H9 (cell line): ENCODE results near the gene KRTAP10-10. TPM values are rescaled to one million over a fixed set of nuclear protein-coding genes. Genes with fewer than 3 reads are reported as not detected.
A peak's percentile ranks its signal among the peaks of the same experiment; 100 is the strongest.

Source experiments
- DNase-seq: peaks from one replicate; pipeline ENCODE4 v3.0.0-alpha.2; 2017
- H2AFZ ChIP-seq: one replicate; pipeline ENCODE4 v1.6.1; 2013; ENCODE audit warnings: mild to moderate bottlenecking, low read length, control low read depth, moderate library complexity
- H2AK5ac ChIP-seq: 2 replicates; pipeline ENCODE4 v1.6.1; 2013; ENCODE audit warnings: low read length, control low read depth, mixed read lengths; ENCODE audit not compliant: insufficient read length
- H2BK120ac ChIP-seq: one replicate; pipeline ENCODE4 v1.6.1; 2013; ENCODE audit warnings: low read depth, mild to moderate bottlenecking, low read length, control low read depth, inconsistent platforms; ENCODE audit not compliant: poor library complexity, severe bottlenecking
- H2BK12ac ChIP-seq: 2 replicates; pipeline ENCODE4 v1.6.1; 2013; ENCODE audit warnings: low read length, control low read depth, mixed read lengths, low read depth; ENCODE audit not compliant: insufficient read length
- H2BK15ac ChIP-seq: 2 replicates; pipeline ENCODE4 v1.6.1; 2013; ENCODE audit warnings: low read depth, low read length, control low read depth
- H2BK20ac ChIP-seq: one replicate; pipeline ENCODE4 v1.6.1; 2013; ENCODE audit warnings: low read depth, mild to moderate bottlenecking, low read length, control low read depth, inconsistent platforms; ENCODE audit not compliant: poor library complexity, severe bottlenecking
- H2BK5ac ChIP-seq: 2 replicates; pipeline ENCODE4 v1.6.1; 2013; ENCODE audit warnings: low read length, control low read depth, mixed read lengths; ENCODE audit not compliant: insufficient read length
- H3K14ac ChIP-seq: 2 replicates; pipeline ENCODE4 v1.6.1; 2013; ENCODE audit warnings: low read length, control low read depth; ENCODE audit not compliant: insufficient read depth
- H3K18ac ChIP-seq: 2 replicates; pipeline ENCODE4 v1.6.1; 2013; ENCODE audit warnings: low read depth, mild to moderate bottlenecking, mixed read lengths, low read length, control low read depth; ENCODE audit not compliant: insufficient read length
- H3K23ac ChIP-seq: 2 replicates; pipeline ENCODE4 v1.6.1; 2013; ENCODE audit warnings: low read length, control low read depth, mixed read lengths, low read depth; ENCODE audit not compliant: insufficient read length
- H3K23me2 ChIP-seq: 2 replicates; pipeline ENCODE4 v1.6.1; 2013; ENCODE audit warnings: low read depth, mild to moderate bottlenecking, mixed read lengths, low read length, control low read depth; ENCODE audit not compliant: insufficient read length, poor library complexity, severe bottlenecking
- H3K27ac ChIP-seq: 2 replicates; pipeline ENCODE4 v1.5.1; 2013; ENCODE audit warnings: low read length, control low read depth, mixed read lengths, low read depth; ENCODE audit not compliant: insufficient read length
- H3K27me3 ChIP-seq: 2 replicates; pipeline ENCODE4 v1.6.1; 2013; ENCODE audit warnings: low read length, control low read depth, inconsistent platforms; ENCODE audit not compliant: insufficient read depth
- H3K4ac ChIP-seq: 2 replicates; pipeline ENCODE4 v1.6.1; 2013; ENCODE audit warnings: low read depth, mild to moderate bottlenecking, control low read depth, inconsistent platforms, low read length, moderate library complexity
- H3K4me1 ChIP-seq: 2 replicates; pipeline ENCODE4 v1.6.1; 2013; ENCODE audit warnings: low read length, control low read depth, inconsistent platforms; ENCODE audit not compliant: insufficient read depth
- H3K4me2 ChIP-seq: 2 replicates; pipeline ENCODE4 v1.6.1; 2013; ENCODE audit warnings: low read length, control low read depth, mixed read lengths; ENCODE audit not compliant: insufficient read length, insufficient read depth
- H3K56ac ChIP-seq: 2 replicates; pipeline ENCODE4 v1.6.1; 2013; ENCODE audit warnings: low read depth, mild to moderate bottlenecking, mixed read lengths, low read length, control low read depth; ENCODE audit not compliant: insufficient read length
- H3K79me1 ChIP-seq: 2 replicates; pipeline ENCODE4 v1.6.1; 2013; ENCODE audit warnings: low read depth, mild to moderate bottlenecking, moderate library complexity, low read length, control low read depth, inconsistent platforms; ENCODE audit not compliant: insufficient read depth, poor library complexity, severe bottlenecking
- H3K79me2 ChIP-seq: 2 replicates; pipeline ENCODE4 v1.6.1; 2013; ENCODE audit warnings: low read length, control low read depth, inconsistent platforms; ENCODE audit not compliant: insufficient read depth
- H3K9ac ChIP-seq: 2 replicates; pipeline ENCODE4 v1.6.1; 2013; ENCODE audit warnings: low read length, control low read depth, mixed read lengths; ENCODE audit not compliant: insufficient read length; ENCODE audit errors: extremely low read depth
- H3K9me3 ChIP-seq: one replicate; pipeline ENCODE4 v1.6.1; 2013; ENCODE audit warnings: low read depth, low read length, inconsistent platforms; ENCODE audit not compliant: control insufficient read depth
- H3T11ph ChIP-seq: one replicate; pipeline ENCODE4 v1.6.1; 2013; ENCODE audit warnings: mild to moderate bottlenecking, low read length, control low read depth, inconsistent platforms
- H4K20me1 ChIP-seq: one replicate; pipeline ENCODE4 v1.6.1; 2013; ENCODE audit not compliant: control insufficient read depth, insufficient read length, insufficient read depth
- H4K5ac ChIP-seq: 2 replicates; pipeline ENCODE4 v1.6.1; 2013; ENCODE audit warnings: low read depth, mild to moderate bottlenecking, mixed read lengths, low read length, control low read depth; ENCODE audit not compliant: insufficient read length
- H4K8ac ChIP-seq: replicated peaks from 2 replicates; pipeline ENCODE4 v1.6.1; 2013; ENCODE audit warnings: low read length, control low read depth, mixed read lengths, low read depth; ENCODE audit not compliant: insufficient read length
- H4K91ac ChIP-seq: 2 replicates; pipeline ENCODE4 v1.6.1; 2013; ENCODE audit warnings: low read depth, mild to moderate bottlenecking, moderate library complexity, mixed read lengths, low read length, control low read depth; ENCODE audit not compliant: insufficient read length
- H3K27ac Mint-ChIP-seq, 3 experiments: 2 replicates in 2 of 3; 3 replicates in 1 of 3; pipeline ENCODE4 v1.8.0; 2020 to 2021; ENCODE audit warnings: mixed read lengths in 3 of 3, mild to moderate bottlenecking in 1 of 3, moderate library complexity in 1 of 3
- H3K27me3 Mint-ChIP-seq: 2 replicates; pipeline ENCODE4 v1.8.0; 2021; ENCODE audit warnings: low read depth, mild to moderate bottlenecking, moderate library complexity, mixed read lengths
- H3K36me3 Mint-ChIP-seq, 3 experiments: 2 replicates in 2 of 3; 3 replicates in 1 of 3; pipeline ENCODE4 v1.8.0; 2020 to 2021; ENCODE audit warnings: low read depth in 3 of 3, mixed read lengths in 3 of 3; ENCODE audit not compliant: insufficient read depth in 1 of 3
- H3K4me1 Mint-ChIP-seq, 2 experiments: 2 replicates each; pipeline ENCODE4 v1.8.0; 2020; ENCODE audit warnings: mixed read lengths in 2 of 2
- H3K4me3 Mint-ChIP-seq, 2 experiments: 2 replicates in 1 of 2; 3 replicates in 1 of 2; pipeline ENCODE4 v1.8.0; 2020 to 2021; ENCODE audit warnings: mild to moderate bottlenecking in 2 of 2, mixed read lengths in 2 of 2, moderate library complexity in 1 of 2
- H3K9me3 Mint-ChIP-seq, 2 experiments: 2 replicates in 1 of 2; 3 replicates in 1 of 2; pipeline ENCODE4 v1.8.0; 2020; ENCODE audit warnings: mild to moderate bottlenecking in 2 of 2, mixed read lengths in 2 of 2, moderate library complexity in 1 of 2
- WGBS: extraction: QIAGEN DNeasy Blood & Tissue Kit; methylation state at CpG from one replicate; pipeline ENCODE4 v1.1.7; 2013; ENCODE audit warnings: missing lambda C conversion rate, low lambda C conversion rate, mixed read lengths; ENCODE audit not compliant: insufficient read length; ENCODE audit errors: extremely low coverage; 5-methylcytosine and 5-hydroxymethylcytosine counted together
- total RNA-seq: library from RNA; stranded (reverse); gene quantifications from 2 replicates; pipeline ENCODE4 v1.2.1, GENCODE V29; 2021
- TF ChIP-seq, protein P1 (sequence below): fragments of 200-600 bp; sonication (generic); conservative IDR thresholded peaks from 3 replicates; pipeline ENCODE4 v1.8.0; 2021; ENCODE audit warnings: antibody characterized with exemption, mild to moderate bottlenecking

The KRTAP10-10 gene
- total RNA-seq, 1 experiment from 2014 or later, result not detected

DNA sequence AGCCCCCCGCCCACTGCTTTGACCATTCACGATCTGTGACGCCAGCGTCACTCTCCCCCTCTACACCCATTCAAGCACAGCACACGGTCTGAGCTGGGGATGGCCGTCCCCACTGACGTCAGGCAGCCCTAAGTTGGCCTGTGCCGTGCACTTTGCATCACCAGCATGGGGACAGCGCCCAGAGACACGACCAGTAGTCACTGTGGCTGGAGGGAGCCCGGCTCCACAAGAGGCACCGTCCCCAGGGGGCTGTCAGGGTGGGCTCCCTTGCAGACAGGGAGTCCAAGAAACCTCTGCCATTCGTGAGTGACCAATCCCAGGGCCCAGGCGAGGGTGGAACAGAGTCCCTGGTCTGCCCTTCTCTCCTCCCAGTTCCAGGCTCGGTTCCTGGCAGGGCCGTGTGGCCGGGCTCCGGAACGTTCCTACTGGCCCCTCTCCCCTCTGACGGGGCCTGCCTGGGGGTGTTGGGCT, 23.0 kb upstream of the KRTAP10-10 start:
- H3K79me1 ChIP-seq, result no peaks in the 10 kb centered on the region
- H3K9ac ChIP-seq, result no peak overlapping the region
- no peak overlapping the region for H3T11ph ChIP-seq
- H3K4me3 Mint-ChIP-seq, result no peak overlapping the region
- H4K20me1 ChIP-seq, result no peaks in the 10 kb centered on the region
- no peak overlapping the region for H2BK5ac ChIP-seq
- no peak overlapping the region for H2BK12ac ChIP-seq
- no peak overlapping the region for H3K18ac ChIP-seq
- H4K5ac ChIP-seq, result no peak overlapping the region
- H3K79me2 ChIP-seq, result no peaks in the 10 kb centered on the region
- H3K56ac ChIP-seq, result no peak overlapping the region
- no peaks in the 10 kb centered on the region for H3K27me3 ChIP-seq
- H3K4me2 ChIP-seq, result no peak overlapping the region
- H3K4me1 Mint-ChIP-seq, result peaks cover 27% of the 10 kb centered on the region in 2 experiments
- DNase-seq, result no peak
- no peak overlapping the region; the same call in 1 of the 2 replicates for H3K14ac ChIP-seq
- H3K36me3 Mint-ChIP-seq, result peaks cover 9 to 28% (median 25%) of the 10 kb centered on the region in 3 experiments
- H3K9me3 Mint-ChIP-seq, result peaks cover 34 to 42% of the 10 kb centered on the region in 2 experiments
- H2AFZ ChIP-seq, result no peak overlapping the region
- H3K23me2 ChIP-seq, result no peaks in the 10 kb centered on the region
- no peak overlapping the region for H2BK15ac ChIP-seq
- H2AK5ac ChIP-seq, result no peak overlapping the region
- TF ChIP-seq, protein P1, sequence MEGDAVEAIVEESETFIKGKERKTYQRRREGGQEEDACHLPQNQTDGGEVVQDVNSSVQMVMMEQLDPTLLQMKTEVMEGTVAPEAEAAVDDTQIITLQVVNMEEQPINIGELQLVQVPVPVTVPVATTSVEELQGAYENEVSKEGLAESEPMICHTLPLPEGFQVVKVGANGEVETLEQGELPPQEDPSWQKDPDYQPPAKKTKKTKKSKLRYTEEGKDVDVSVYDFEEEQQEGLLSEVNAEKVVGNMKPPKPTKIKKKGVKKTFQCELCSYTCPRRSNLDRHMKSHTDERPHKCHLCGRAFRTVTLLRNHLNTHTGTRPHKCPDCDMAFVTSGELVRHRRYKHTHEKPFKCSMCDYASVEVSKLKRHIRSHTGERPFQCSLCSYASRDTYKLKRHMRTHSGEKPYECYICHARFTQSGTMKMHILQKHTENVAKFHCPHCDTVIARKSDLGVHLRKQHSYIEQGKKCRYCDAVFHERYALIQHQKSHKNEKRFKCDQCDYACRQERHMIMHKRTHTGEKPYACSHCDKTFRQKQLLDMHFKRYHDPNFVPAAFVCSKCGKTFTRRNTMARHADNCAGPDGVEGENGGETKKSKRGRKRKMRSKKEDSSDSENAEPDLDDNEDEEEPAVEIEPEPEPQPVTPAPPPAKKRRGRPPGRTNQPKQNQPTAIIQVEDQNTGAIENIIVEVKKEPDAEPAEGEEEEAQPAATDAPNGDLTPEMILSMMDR, result no peak
- no peak overlapping the region for H2BK20ac ChIP-seq
- no peaks in the 10 kb centered on the region for H3K4me1 ChIP-seq
- H3K9me3 ChIP-seq, result peaks cover 9% of the 10 kb centered on the region
- H3K4ac ChIP-seq, result no peak overlapping the region
- H2BK120ac ChIP-seq, result no peak overlapping the region
- H4K8ac ChIP-seq, result no peak overlapping the region
- peak overlapping the region in 1 of 3 experiments; percentile 27; a peak in 1 of 7 replicates for H3K27ac Mint-ChIP-seq
- no peak overlapping the region for H3K27ac ChIP-seq
- no CpG with 5 or more reads among the region's 20 CpGs for WGBS
- H3K23ac ChIP-seq, result no peak overlapping the region
- no peak overlapping the region for H4K91ac ChIP-seq
- H3K27me3 Mint-ChIP-seq, result peaks cover 7% of the 10 kb centered on the region
